ENCODE results near the gene GPX6. TPM values are rescaled to one million over a fixed set of nuclear protein-coding genes. Genes with fewer than 3 reads are reported as not detected.

GPX6 gene
- total RNA-seq, 1 experiment from 2014 or later: not detected

- Histone ChIP-seq H2BK5ac (ENCODE audit: insufficient read length, low read length) (no peak overlapping the region), H3K4me1 (ENCODE audit: insufficient read depth, low read length) (peaks cover 3% of the 10 kb centered on the region; the same call in 1 of the 2 replicates), H3K23me2 (ENCODE audit: insufficient read length, low read depth, low read length, poor library complexity, severe bottlenecking) (no peaks in the 10 kb centered on the region), H3K14ac (ENCODE audit: insufficient read depth, low read length) (no peak overlapping the region), H2BK12ac (ENCODE audit: insufficient read length, low read depth, low read length) (no peak overlapping the region), H3K18ac (ENCODE audit: insufficient read length, low read depth, low read length) (no peak overlapping the region), H3K27me3 (ENCODE audit: insufficient read depth, low read length) (no peaks in the 10 kb centered on the region), H3K23ac (ENCODE audit: insufficient read length, low read depth, low read length) (no peak overlapping the region), H2AK5ac (ENCODE audit: insufficient read length, low read length) (no peak overlapping the region), H2BK120ac (ENCODE audit: low read depth, low read length, poor library complexity, severe bottlenecking) (no peak overlapping the region), H3K4me2 (ENCODE audit: insufficient read depth, insufficient read length, low read length) (no peak overlapping the region), H3K9me3 (ENCODE audit: control insufficient read depth, low read depth, low read length) (no peaks in the 10 kb centered on the region), H2BK15ac (ENCODE audit: low read depth, low read length) (no peak overlapping the region), H3T11ph (ENCODE audit: low read length) (no peak overlapping the region), H3K27ac (ENCODE audit: insufficient read length, low read depth, low read length) (no peak overlapping the region), H3K56ac (ENCODE audit: insufficient read length, low read depth, low read length) (no peak overlapping the region), H3K79me2 (ENCODE audit: insufficient read depth, low read length) (no peaks in the 10 kb centered on the region), H3K4ac (ENCODE audit: low read depth, low read length) (no peak overlapping the region), H2AFZ (ENCODE audit: low read length) (no peak overlapping the region), H4K5ac (ENCODE audit: insufficient read length, low read depth, low read length) (no peak overlapping the region), H3K79me1 (ENCODE audit: insufficient read depth, low read depth, low read length, poor library complexity, severe bottlenecking) (no peaks in the 10 kb centered on the region), H4K8ac (replicated peaks; ENCODE audit: insufficient read length, low read depth, low read length) (no peak overlapping the region), H2BK20ac (ENCODE audit: low read depth, low read length, poor library complexity, severe bottlenecking) (no peak overlapping the region), H3K9ac (ENCODE audit: extremely low read depth, insufficient read length, low read length) (no peak overlapping the region), H4K91ac (ENCODE audit: insufficient read length, low read depth, low read length) (no peak overlapping the region), H4K20me1 (ENCODE audit: control insufficient read depth, insufficient read depth, insufficient read length) (no peaks in the 10 kb centered on the region)
- no peak for TF ChIP-seq CTCF (conservative IDR thresholded peaks at IDR 0.05)
- H3K4me3 Mint-ChIP-seq: no peak overlapping the region
- H3K9me3 Mint-ChIP-seq: 0 out of 5 replicates have a peak, but pooled peaks cover 0 to 3% of the 10 kb centered on the region in 2 experiments
- peaks cover 14 to 22% of the 10 kb centered on the region in 2 experiments for H3K4me1 Mint-ChIP-seq
- WGBS (ENCODE audit: extremely low coverage, insufficient read length, low lambda C conversion rate): no CpG with 5 or more reads among the region's 51 CpGs
- no peak for DNase-seq
- H3K36me3 Mint-ChIP-seq (ENCODE audit: insufficient read depth in 1 of 3, low read depth in 3 of 3): no peaks in the 10 kb centered on the region
- H3K27me3 Mint-ChIP-seq (ENCODE audit: low read depth): peaks cover 11% of the 10 kb centered on the region
- no peak overlapping the region for H3K27ac Mint-ChIP-seq
Observed at GRCh38 chr6:28511628-28512300, 3.8 kb downstream of the GPX6 start.

Measured in H9 (cell line).